ENCODE measurements around the gene FGF22.
A peak's percentile ranks its signal among the peaks of the same experiment; 100 is the strongest.
"Not testable (repeated sequence)": the region's sequence is repeated elsewhere in the genome, so short reads cannot be mapped to it uniquely, and the experiment has no call there.

Gene FGF22

GRCh38 chr19:658059-658839 lies 18.6 kb downstream of the FGF22 start:
- no peak for DNase-seq (ENCODE audit: low read depth in 2 of 3, low spot score in 2 of 3)

- no peak for DNase-seq (ENCODE audit: low read depth in 2 of 3, low spot score in 2 of 3)
Measured at GRCh38 chr19:658916-659839, 19.5 kb downstream of the FGF22 start.

GRCh38 chr19:660793-661426 lies 21.2 kb downstream of the FGF22 start:
- no peak for DNase-seq (ENCODE audit: low read depth in 2 of 3, low spot score in 2 of 3)

- DNase-seq (ENCODE audit: low read depth in 2 of 3, low spot score in 2 of 3): no peak
Measured at GRCh38 chr19:661427-662196, 21.9 kb downstream of the FGF22 start.

GRCh38 chr19:662207-662961 lies 22.7 kb downstream of the FGF22 start:
- peak in 2 of 3 experiments; percentile 53 to 54 for DNase-seq (ENCODE audit: low read depth in 2 of 3, low spot score in 2 of 3)

GRCh38 chr19:662962-663681 lies 23.4 kb downstream of the FGF22 start, which contains the start of gene RNF126:
Gene RNF126 (minus strand): TSS chr19:663214. CDS start chr19:663121, 93 bp downstream.
- peak; percentile 90 to 96 (median 93) for DNase-seq (ENCODE audit: low read depth in 2 of 3, low spot score in 2 of 3)

GRCh38 chr19:663682-664117 lies 24.0 kb downstream of the FGF22 start:
- DNase-seq (ENCODE audit: low read depth in 2 of 3, low spot score in 2 of 3): no peak

GRCh38 chr19:664913-665443 lies 25.3 kb downstream of the FGF22 start:
- peak in 2 of 3 experiments; percentile 57 to 70 for DNase-seq (ENCODE audit: low read depth in 2 of 3, low spot score in 2 of 3)

DNA sequence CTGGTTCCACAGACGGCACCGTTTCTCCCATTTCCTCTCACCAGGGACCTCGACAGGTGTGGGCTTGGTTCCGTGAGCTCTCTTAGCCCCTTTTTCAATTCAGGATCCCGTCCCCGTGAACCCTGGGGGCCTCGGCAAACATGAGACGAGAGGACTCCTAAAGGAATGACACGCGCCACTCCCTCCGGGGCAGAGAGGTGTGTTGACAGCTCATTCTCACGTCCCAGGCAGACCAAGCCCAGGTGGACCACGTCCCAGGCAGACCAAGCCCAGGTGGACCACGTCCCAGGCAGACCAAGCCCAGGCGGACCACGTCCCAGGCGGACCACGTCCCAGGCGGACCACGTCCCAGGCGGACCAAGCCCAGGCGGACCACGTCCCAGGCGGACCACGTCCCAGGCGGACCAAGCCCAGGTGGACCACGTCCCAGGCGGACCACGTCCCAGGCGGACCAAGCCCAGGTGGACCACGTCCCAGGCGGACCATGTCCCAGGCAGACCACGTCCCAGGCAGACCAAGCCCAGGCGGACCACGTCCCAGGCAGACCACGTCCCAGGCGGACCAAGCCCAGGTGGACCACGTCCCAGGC lies 27.4 kb downstream of the FGF22 start:
- not testable (repeated sequence) for DNase-seq (ENCODE audit: low read depth in 2 of 3, low spot score in 2 of 3)

DNA sequence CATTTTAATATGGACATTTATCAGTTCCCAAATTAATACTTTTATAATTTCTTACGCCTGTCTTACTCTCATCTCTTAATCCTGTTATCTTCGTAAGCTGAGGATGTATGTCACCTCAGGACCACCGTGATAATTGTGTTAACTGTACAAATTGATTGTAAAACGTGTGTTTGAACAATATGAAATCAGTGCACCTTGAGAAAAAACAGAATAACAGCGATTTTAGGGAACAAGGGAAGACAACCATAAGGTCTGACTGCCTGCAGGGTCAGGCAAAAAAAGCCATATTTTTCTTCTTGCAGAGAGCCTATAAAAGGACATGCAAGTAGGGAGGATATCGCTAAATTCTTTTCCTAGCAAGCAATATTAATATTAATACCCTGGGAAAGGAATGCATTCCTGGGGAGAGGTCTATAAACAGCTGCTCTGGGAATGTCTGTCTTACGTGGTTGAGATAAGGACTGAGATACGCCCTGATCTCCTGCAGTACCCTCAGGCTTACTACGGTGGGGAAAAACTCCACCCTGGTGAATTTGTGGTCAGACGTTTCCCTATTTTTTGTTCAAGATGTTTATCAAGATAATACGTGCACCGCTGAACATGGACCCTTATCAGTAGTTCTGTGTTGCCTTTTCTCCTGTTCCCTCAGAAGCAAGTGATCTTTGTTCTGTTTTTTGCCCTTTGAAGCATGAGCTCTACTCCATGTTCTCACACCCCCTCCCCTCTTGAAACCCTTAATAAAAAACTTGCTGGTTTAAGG lies 29.2 kb downstream of the FGF22 start:
- DNase-seq (ENCODE audit: low read depth in 2 of 3, low spot score in 2 of 3): not testable (repeated sequence)

- no peak for DNase-seq (ENCODE audit: low read depth in 2 of 3, low spot score in 2 of 3)
Measured at GRCh38 chr19:670609-671075, 31.0 kb downstream of the FGF22 start.

DNA sequence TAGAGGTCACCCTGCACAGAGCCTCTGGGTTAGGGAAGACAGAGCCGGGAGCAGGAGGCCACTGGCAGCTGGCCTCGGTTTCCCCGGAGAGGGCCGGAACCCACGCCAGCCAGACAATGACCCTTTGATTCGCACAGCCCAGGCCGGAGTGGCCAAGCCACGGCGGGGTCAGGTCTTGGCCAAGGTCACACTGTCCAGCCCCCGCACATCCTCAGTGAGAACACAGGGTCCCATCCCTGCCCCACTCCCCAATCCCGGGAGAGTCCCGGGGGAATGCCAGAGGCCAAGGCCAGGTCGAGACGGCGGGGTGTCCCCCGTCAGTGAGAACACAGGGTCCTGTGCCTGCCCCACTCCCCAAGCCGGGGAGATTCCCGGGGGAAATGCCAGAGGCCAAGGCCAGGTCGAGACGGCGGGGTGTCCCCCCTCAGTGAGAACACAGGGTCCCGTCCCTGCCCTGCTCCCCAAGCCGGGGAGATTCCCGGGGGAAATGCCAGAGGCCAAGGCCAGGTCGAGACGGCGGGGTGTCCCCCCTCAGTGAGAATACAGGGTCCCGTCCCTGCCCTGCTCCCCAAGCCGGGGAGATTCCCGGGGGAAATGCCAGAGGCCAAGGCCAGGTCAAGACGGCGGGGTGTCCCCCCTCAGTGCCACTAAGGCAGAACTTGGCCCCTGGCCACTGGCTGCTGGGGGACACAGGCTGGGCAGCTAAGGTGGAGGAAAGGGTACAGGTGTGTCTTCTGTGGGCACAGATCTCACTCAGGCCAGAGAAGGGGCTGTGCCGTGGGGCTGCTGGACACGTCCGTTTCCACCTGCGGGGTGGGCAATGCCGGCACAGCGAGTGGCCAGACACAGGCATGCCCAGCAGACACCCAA lies 34.8 kb downstream of the FGF22 start:
- no peak for DNase-seq (ENCODE audit: low read depth in 2 of 3, low spot score in 2 of 3)

DNA sequence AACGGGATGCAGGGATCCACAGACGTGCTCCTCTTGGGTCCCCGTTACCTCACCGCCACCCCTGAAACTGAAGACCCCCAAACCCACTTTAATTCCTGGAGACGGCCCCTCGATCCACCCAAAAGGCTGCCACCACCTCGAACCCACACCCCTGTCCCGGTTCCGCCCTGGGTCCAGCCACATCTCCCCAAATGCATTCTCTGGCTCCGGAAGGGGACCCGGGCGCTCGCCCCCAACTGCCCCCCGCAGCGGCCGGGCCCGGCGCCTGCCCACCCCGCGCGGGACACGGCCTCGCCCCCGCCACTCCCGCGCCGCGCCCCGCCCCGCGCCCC lies 36.3 kb downstream of the FGF22 start:
- no peak for DNase-seq (ENCODE audit: low read depth in 2 of 3, low spot score in 2 of 3)

DNA sequence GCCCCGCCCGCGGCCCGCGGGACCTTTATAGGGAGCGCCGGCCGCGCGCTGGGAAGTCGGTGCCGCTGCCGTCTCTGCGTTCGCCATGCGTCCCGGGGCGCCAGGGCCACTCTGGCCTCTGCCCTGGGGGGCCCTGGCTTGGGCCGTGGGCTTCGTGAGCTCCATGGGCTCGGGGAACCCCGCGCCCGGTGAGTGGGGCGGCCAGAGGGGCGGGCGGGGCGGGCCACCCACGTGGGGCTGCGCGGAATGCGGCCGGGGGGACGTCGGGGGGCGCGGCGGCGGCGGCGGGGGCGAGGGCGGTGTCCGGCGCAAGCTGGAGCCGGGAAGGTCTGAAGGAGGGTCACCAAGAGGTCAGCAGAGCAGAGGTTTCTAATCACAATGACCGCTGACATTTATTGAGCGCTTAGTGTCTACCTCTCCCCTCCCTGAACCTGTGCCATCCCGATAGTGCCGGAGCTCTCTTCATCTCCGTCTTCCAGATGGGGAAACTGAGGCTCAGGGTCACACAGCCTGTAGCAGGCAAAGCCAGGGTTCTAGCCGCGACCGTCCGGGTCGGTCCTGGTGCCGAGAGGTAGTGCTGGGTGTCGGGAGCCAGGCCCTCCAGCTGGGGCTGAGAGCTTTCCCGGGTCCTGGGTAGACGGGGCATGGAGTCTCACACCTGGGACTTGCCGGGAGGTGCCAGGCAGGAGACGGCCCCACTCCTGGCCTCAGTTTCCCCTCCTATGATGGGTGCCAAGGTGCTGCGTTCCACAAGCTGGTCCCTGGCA lies 36.8 kb downstream of the FGF22 start, which contains the start of gene FSTL3:
Gene FSTL3 (plus strand): TSS at position 54 of the 767 bp plus-strand sequence. CDS start 32 bp downstream, at position 86.
- DNase-seq (ENCODE audit: low read depth in 2 of 3, low spot score in 2 of 3): no peak

GRCh38 chr19:677201-677600 lies 37.5 kb downstream of the FGF22 start:
- no peak for DNase-seq (ENCODE audit: low read depth in 2 of 3, low spot score in 2 of 3)
